Skeletal muscle satellite cell (primary cell): ENCODE data around the gene MCF2L.

ENCODE experiments used
- H3K27me3 ChIP-seq: 2 replicates; pipeline ENCODE4 v1.7.0; 2013; ENCODE audit warnings: low read length; ENCODE audit not compliant: control insufficient read depth, insufficient read depth
- H3K36me3 ChIP-seq: 2 replicates; pipeline ENCODE4 v1.7.0; 2013; ENCODE audit warnings: mild to moderate bottlenecking, control low read depth, low read length; ENCODE audit not compliant: insufficient read depth
- H3K4me1 ChIP-seq: 2 replicates; pipeline ENCODE4 v1.7.0; 2013; ENCODE audit warnings: low read length; ENCODE audit not compliant: control insufficient read depth, insufficient read depth
- H3K4me2 ChIP-seq: 2 replicates; pipeline ENCODE4 v1.7.0; 2013; ENCODE audit warnings: mild to moderate bottlenecking, low read length
- H3K4me3 ChIP-seq: 2 replicates; pipeline ENCODE4 v1.7.0; 2013; ENCODE audit warnings: low read length
- H3K9ac ChIP-seq: 2 replicates; pipeline ENCODE4 v1.7.0; 2013; ENCODE audit warnings: mild to moderate bottlenecking, low read depth, low read length, moderate library complexity
- H3K9me3 ChIP-seq: replicated peaks from 2 replicates; pipeline ENCODE4 v1.7.0; 2013; ENCODE audit warnings: mild to moderate bottlenecking, control low read depth, low read length

MCF2L gene

DNA sequence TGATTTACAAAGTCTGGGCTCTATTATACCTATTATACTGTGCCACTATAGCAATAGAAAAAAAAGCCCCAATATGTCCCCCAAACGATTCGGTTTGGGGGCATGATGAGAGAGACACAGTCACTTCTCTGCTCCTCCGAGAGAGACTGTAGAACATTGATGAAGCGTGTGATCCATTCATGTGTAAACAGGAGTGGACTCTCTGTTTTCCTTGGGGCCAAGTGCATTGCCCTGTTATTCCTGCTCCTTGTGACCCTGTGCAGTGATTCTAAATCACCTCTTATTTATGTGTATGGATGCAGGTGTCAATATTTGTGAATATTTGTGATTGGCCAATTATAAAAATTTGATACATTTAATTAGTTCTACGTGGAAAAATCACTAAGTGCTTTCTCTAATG is 170.6 kb downstream of the MCF2L start:
- Histone ChIP-seq H3K4me1 (no peaks in the 10 kb centered on the region), H3K4me2 (no peak overlapping the region), H3K36me3 (no peaks in the 10 kb centered on the region), H3K27me3 (peaks cover 23% of the 10 kb centered on the region), H3K9ac (no peak overlapping the region), H3K9me3 (no peaks in the 10 kb centered on the region), H3K4me3 (no peak overlapping the region)

DNA sequence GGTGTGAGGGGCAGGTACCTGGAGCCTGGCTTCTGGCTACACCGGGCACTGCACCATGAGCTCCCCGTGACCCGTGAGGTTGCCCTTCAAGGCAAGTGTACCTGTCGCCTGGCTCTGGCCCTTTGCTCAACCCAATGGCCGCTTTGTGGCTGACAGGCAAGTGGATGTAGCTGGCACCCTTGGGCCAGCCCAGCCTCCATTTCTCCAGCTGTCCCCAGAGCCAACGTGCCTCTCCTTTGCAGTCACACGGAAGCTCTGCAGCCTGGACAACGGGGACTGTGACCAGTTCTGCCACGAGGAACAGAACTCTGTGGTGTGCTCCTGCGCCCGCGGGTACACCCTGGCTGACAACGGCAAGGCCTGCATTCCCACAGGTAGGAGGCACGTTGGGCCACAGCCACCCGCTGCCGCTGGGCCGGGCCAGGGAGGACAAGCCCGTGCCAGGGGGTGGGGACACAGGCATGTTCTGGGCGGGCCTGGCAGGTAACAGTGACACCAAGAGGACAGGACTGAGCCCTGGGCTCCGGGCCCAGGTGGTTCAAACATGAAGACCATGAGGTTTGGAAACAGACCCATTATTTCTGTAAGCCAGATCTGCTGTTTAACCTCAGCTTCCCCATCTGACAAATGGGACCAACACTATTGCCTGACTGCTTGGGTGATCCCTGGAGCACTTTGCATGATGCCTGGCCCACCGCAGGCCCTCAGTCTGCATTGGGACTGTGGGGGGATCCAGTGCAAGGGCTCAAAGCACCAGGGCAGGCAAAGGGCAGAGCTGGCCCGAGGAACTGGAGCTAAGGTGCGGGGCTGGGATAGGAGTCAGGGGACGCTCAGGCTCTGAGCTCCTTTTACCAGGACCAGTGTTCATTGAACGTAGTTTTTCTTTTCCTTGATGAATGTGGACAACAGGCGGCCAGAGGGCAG is 171.9 kb downstream of the MCF2L start:
- Histone ChIP-seq H3K9me3 (no peaks in the 10 kb centered on the region), H3K27me3 (peaks cover 25% of the 10 kb centered on the region), H3K4me1 (no peaks in the 10 kb centered on the region), H3K4me2 (no peak overlapping the region), H3K4me3 (no peak overlapping the region), H3K36me3 (no peaks in the 10 kb centered on the region), H3K9ac (no peak overlapping the region)

DNA sequence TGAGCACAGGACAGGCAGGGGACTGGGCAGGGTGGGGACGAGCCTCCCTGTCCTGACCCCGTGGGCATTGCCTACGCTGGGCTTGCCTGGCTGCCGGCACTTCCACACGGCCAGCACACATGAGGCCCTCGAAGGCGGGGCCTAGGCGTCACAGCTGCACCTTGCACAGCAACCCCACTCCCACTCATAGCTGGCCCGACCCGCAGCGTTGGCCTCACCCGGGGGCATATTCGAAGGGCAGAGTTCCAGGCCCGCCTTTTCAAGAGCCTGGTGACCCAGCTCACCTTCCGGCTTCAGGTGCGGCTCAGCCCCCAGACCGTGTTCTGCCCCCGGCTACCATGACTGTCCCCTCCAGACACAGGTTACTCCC is 172.6 kb downstream of the MCF2L start:
- peaks cover 23% of the 10 kb centered on the region for H3K27me3 ChIP-seq
- H3K4me3 ChIP-seq, result no peak overlapping the region
- H3K9ac ChIP-seq, result no peak overlapping the region
- no peaks in the 10 kb centered on the region for H3K9me3 ChIP-seq
- H3K4me1 ChIP-seq, result no peaks in the 10 kb centered on the region
- H3K4me2 ChIP-seq, result no peak overlapping the region
- H3K36me3 ChIP-seq, result no peaks in the 10 kb centered on the region

DNA sequence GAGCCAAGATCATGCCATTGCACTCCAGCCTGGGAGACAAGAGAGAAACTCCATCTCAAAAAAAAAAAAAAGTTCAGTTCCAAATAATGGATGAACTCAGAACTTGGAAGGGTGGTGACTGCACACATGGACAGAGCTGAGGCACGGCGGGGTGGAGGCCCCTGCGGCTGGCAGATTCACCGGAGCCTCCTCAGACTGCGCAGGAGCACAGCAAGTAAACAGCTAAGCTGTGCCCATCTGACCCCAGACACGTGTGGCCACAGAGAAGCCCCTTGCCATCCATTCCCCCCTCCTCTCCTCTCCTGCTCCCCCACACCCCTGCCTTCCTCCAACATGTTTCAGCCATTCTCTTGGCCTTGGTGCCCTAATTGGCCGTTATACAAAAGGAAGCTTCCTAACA is 173.9 kb downstream of the MCF2L start:
- Histone ChIP-seq H3K4me1 (no peaks in the 10 kb centered on the region), H3K4me3 (no peak overlapping the region), H3K4me2 (no peak overlapping the region), H3K36me3 (no peaks in the 10 kb centered on the region), H3K9me3 (no peaks in the 10 kb centered on the region), H3K27me3 (peaks cover 21% of the 10 kb centered on the region), H3K9ac (no peak overlapping the region)

DNA sequence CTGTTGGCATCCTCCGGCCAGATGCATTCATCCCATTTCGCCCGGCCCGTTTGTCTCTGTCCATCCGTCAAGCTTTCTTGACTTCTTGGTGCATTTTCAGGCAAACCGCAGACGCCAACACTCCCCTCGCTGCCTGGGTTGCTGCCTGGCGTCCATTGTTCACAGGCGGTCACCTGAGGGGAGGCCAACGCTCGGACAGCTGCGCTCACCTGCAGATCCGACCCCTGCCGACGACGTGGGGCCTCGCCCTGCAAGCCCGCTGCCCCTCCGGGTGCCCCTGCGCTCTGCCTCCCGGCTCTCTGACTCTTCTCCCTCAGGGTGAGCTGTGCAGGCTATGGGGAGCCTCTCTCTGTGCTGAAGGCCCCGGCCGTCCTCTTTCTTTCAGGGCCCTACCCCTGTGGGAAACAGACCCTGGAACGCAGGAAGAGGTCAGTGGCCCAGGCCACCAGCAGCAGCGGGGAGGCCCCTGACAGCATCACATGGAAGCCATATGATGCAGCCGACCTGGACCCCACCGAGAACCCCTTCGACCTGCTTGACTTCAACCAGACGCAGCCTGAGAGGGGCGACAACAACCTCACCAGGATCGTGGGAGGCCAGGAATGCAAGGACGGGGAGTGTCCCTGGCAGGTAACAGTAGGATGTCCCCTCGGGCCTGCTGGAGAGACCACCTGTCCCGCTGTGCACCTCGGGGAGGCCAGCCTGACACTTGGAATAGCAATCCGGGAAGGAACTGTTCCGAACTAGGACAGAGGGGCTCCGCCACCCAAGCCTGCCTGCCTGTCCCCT is 174.6 kb downstream of the MCF2L start:
- Histone ChIP-seq H3K4me3 (no peak overlapping the region), H3K4me2 (no peak overlapping the region), H3K36me3 (no peaks in the 10 kb centered on the region), H3K4me1 (no peaks in the 10 kb centered on the region), H3K9me3 (no peaks in the 10 kb centered on the region), H3K27me3 (peaks cover 21% of the 10 kb centered on the region), H3K9ac (no peak overlapping the region)

DNA sequence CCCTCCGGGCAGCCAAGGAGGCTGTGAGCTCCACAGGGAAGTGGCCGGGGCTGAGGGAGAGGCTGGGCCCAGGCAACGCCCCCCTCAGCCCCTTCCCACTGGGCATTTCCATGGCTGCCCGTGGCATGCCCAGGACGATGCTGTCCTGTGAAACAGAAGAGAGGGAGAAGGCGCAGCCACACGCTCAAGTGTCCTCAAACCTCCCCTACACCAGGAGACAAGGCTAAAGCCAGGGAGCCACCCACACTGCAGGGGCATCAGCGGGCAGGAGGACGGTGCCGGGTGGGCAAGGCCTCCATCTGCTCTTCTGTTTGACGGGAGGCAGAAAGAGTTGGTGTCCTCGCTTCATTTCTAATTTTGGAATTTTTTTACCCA is 175.2 kb downstream of the MCF2L start:
- Histone ChIP-seq H3K4me3 (no peak overlapping the region), H3K9me3 (no peaks in the 10 kb centered on the region), H3K9ac (no peak overlapping the region), H3K36me3 (no peaks in the 10 kb centered on the region), H3K27me3 (peaks cover 16% of the 10 kb centered on the region), H3K4me1 (no peaks in the 10 kb centered on the region), H3K4me2 (no peak overlapping the region)

DNA sequence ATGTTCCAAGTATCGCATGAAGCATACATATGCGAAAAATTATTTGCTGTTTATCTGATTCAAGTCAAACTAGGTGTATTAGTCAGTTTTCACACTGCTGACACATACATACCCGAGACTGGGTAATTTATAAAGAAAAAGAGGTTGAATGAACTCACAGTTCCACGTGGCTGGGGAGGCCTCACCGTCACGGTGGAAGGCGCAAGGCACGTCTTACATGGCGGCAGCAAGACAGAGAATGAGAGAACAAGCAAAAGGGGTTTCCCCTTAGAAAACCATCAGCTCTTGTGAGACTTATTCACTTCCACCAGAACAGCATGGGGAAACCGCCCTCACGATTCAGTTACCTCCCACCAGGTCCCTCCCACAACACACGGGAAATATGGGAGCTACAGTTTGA is 176.5 kb downstream of the MCF2L start:
- H3K27me3 ChIP-seq, result peaks cover 12% of the 10 kb centered on the region
- H3K4me3 ChIP-seq, result no peak overlapping the region
- no peak overlapping the region for H3K4me2 ChIP-seq
- no peaks in the 10 kb centered on the region for H3K9me3 ChIP-seq
- no peaks in the 10 kb centered on the region for H3K36me3 ChIP-seq
- H3K9ac ChIP-seq, result no peak overlapping the region
- no peaks in the 10 kb centered on the region for H3K4me1 ChIP-seq

DNA sequence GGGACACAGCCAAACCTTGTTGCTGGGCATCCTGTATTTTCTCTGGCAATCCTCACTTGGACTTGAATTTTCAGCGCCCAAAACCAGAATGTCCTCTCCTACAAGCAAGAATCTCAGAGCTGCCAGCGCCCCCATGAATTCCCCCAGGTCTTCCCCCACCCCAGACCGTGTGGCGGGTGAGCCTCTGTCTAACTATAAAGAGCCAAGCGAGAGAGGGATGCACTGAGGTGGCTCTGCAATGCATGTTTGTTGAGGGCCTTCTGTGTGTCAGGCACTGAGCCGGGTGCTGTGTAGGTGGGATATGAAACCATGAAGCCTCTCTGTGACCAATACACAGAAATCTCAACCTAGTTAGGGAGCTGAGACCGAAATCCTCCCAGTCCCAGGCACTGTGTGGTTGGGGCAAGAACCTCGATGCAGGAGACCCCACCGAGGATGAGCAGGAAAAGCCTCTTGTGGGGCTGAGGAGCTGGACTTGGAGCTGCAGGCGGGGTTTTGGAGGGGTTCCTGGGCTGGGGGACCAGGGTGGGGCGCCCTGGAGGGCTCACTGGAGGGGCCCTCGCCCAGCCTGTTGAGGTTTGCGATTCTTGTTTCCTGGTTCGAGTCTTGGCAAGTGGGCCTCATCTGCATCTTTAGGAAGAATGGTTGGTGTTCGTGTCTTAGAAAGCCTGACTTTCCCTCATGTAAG is 177.0 kb downstream of the MCF2L start:
- no peak overlapping the region for H3K4me3 ChIP-seq
- peaks cover 12% of the 10 kb centered on the region for H3K27me3 ChIP-seq
- no peaks in the 10 kb centered on the region for H3K9me3 ChIP-seq
- no peaks in the 10 kb centered on the region for H3K36me3 ChIP-seq
- H3K4me1 ChIP-seq, result no peaks in the 10 kb centered on the region
- H3K4me2 ChIP-seq, result no peak overlapping the region
- H3K9ac ChIP-seq, result no peak overlapping the region

DNA sequence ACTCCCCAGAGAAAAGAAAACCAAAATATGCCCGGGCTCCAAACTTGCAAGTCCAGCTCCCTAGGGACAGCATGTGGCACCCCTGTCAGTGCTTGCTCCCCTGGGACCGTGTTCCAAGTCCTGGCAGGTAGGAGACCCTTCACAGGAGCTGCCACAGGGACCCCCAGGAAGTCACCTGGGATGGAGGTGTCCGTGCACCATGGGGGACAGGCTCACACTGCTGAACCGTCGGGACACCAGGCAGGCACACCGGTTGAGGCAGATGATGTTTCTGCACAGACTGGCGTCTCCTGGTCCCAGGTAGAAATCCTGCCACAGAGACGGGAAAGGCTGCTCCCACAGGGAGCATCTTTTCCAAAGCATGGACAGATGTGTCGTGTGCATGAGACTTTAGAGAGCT is 177.7 kb downstream of the MCF2L start:
- Histone ChIP-seq H3K4me1 (peaks cover under 1% of the 10 kb centered on the region), H3K9me3 (no peaks in the 10 kb centered on the region), H3K36me3 (no peaks in the 10 kb centered on the region), H3K27me3 (peaks cover 12% of the 10 kb centered on the region), H3K4me3 (no peak overlapping the region), H3K4me2 (no peak overlapping the region), H3K9ac (no peak overlapping the region)

DNA sequence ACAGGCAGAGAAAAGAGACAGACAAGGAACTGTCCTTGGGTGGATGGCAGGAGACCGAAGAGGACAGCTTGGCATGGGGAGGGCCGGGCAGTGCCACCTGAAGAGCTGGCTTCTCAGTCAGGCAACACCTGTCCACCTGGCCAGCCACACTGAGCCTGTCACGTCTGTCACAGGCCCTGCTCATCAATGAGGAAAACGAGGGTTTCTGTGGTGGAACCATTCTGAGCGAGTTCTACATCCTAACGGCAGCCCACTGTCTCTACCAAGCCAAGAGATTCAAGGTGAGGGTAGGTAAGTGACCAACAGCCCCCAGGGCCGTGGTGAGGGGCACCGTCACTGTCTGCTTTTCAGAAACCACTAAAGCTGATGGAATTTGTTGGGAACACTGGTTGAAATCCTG is 178.2 kb downstream of the MCF2L start:
- Histone ChIP-seq H3K4me3 (no peak overlapping the region), H3K9ac (no peak overlapping the region)

DNA sequence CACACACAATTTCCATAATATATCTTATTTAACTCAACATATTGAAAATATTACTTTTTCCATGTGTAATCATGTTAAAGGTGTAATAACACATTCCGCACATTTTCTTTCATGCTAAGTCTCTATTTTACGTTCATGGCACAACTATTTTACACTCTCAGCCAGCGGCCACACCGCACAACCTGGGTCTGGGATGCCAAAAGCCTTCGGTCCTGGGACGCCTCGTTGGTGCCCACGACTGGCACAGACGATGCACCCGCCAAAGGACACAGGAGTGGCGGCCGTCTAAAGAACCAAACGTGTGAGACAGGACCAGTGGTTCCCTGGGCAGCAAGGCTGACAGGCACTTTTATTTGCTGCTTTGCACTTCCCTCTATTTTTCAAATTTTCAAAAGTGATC is 179.4 kb downstream of the MCF2L start:
- Histone ChIP-seq H3K9me3 (no peaks in the 10 kb centered on the region), H3K27me3 (peaks cover 12% of the 10 kb centered on the region)

More for the DNA sequence above, 178.2 kb downstream of the MCF2L start:
- Histone ChIP-seq H3K36me3 (no peaks in the 10 kb centered on the region), H3K4me2 (no peak overlapping the region), H3K4me1 (peaks cover 5% of the 10 kb centered on the region), H3K9me3 (no peaks in the 10 kb centered on the region), H3K27me3 (peaks cover 12% of the 10 kb centered on the region)

More for the DNA sequence above, 179.4 kb downstream of the MCF2L start:
- Histone ChIP-seq H3K4me2 (no peak overlapping the region), H3K9ac (no peak overlapping the region), H3K36me3 (no peaks in the 10 kb centered on the region), H3K4me3 (no peak overlapping the region), H3K4me1 (peaks cover 17% of the 10 kb centered on the region)
